Loucy (cell line): ENCODE measurements around the gene CNTNAP2.

ENCODE experiments used
- EZH2phosphoT487 ChIP-seq: fragments of 200-600 bp; IDR thresholded peaks from 2 replicates; pipeline ENCODE4 v1.6.1; 2018; ENCODE audit warnings: antibody characterized with exemption, mild to moderate bottlenecking, moderate library complexity, borderline replicate concordance
- TF ChIP-seq, protein P1 (sequence below): fragments of 200-600 bp; sonication (generic); conservative IDR thresholded peaks from 2 replicates; pipeline ENCODE4 v1.5.1; 2014; ENCODE audit warnings: mild to moderate bottlenecking, antibody characterized with exemption, low read length

DNA sequence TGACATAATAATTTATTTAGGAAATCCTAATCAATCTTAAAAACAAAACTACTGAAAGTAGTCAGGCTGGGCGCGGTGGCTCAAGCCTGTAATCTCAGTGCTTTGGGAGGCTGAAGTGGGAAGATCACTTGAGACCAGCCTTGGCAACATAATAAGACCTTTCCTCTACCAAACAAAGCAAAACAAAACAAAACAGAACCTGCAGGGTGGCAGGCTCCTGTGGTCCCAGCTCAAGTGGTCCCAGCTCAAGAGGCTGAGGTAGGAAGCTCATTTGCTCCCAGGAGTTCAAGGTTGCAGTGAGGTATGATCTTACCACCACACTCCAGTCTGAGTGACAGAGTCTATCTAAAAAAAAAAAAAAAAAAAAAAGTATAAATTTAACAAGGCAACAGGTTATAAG lies 748.0 kb downstream of the CNTNAP2 start:
- TF ChIP-seq, protein P1, sequence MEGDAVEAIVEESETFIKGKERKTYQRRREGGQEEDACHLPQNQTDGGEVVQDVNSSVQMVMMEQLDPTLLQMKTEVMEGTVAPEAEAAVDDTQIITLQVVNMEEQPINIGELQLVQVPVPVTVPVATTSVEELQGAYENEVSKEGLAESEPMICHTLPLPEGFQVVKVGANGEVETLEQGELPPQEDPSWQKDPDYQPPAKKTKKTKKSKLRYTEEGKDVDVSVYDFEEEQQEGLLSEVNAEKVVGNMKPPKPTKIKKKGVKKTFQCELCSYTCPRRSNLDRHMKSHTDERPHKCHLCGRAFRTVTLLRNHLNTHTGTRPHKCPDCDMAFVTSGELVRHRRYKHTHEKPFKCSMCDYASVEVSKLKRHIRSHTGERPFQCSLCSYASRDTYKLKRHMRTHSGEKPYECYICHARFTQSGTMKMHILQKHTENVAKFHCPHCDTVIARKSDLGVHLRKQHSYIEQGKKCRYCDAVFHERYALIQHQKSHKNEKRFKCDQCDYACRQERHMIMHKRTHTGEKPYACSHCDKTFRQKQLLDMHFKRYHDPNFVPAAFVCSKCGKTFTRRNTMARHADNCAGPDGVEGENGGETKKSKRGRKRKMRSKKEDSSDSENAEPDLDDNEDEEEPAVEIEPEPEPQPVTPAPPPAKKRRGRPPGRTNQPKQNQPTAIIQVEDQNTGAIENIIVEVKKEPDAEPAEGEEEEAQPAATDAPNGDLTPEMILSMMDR: no peak
- TF ChIP-seq EZH2phosphoT487: no peak
